Loucy (cell line): ENCODE data around the gene NRDE2.

Source experiments
- EZH2phosphoT487 ChIP-seq: fragments of 200-600 bp; IDR thresholded peaks from 2 replicates; pipeline ENCODE4 v1.6.1; 2018; ENCODE audit warnings: antibody characterized with exemption, mild to moderate bottlenecking, moderate library complexity, borderline replicate concordance
- TF ChIP-seq, protein P1 (sequence below): fragments of 200-600 bp; sonication (generic); conservative IDR thresholded peaks from 2 replicates; pipeline ENCODE4 v1.5.1; 2014; ENCODE audit warnings: mild to moderate bottlenecking, antibody characterized with exemption, low read length

DNA sequence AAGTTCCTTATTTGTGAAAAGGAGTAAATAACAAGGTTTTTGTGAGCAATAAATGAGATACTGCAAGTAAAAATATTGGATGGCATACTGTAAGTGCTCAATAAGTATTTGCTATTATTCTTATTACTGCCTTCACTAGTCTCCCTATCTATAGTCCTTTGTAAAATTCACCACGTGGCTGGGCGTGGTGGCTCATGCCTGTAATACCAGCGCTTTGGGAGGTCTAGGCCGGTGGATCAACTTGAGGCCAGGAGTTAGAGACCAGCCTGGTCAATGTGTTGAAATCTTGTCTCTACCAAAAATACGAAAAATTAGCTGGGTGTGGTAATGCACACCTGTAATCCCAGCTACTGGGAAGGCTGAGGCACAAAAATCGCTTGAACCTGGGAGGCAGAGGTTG is 46.5 kb upstream of the NRDE2 start:
- TF ChIP-seq, protein P1, sequence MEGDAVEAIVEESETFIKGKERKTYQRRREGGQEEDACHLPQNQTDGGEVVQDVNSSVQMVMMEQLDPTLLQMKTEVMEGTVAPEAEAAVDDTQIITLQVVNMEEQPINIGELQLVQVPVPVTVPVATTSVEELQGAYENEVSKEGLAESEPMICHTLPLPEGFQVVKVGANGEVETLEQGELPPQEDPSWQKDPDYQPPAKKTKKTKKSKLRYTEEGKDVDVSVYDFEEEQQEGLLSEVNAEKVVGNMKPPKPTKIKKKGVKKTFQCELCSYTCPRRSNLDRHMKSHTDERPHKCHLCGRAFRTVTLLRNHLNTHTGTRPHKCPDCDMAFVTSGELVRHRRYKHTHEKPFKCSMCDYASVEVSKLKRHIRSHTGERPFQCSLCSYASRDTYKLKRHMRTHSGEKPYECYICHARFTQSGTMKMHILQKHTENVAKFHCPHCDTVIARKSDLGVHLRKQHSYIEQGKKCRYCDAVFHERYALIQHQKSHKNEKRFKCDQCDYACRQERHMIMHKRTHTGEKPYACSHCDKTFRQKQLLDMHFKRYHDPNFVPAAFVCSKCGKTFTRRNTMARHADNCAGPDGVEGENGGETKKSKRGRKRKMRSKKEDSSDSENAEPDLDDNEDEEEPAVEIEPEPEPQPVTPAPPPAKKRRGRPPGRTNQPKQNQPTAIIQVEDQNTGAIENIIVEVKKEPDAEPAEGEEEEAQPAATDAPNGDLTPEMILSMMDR, result no peak
- TF ChIP-seq EZH2phosphoT487, result no peak
